Activated T-cell treated with anti-CD3 and anti-CD28 coated beads for 1 hour (primary cell): ENCODE results near the gene MCEMP1.

Source experiments
- DNase-seq: peaks from one replicate; pipeline ENCODE4 v3.0.0-alpha.2; 2020; ENCODE audit warnings: low read depth

The MCEMP1 gene

DNA sequence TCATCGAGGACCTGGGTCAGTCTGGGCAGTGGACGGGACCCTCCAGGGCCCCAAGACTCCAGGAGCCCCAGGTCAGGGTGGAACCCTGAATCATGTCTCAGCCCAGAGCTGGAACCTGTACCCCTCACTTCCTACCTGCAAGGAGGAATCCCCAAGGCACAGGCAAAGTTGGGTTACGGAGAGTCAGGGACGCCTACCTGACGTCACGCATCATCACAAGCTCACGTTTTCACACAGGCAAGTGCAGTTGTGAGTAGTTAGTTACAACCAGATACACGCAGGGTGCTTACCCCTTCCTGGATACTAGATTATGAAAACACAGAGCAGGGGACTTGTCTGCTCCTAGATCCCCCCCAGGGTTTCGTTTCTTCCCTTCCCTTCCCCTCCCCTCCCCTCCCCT is 6.1 kb upstream of the MCEMP1 start:
- DNase-seq = no peak

DNA sequence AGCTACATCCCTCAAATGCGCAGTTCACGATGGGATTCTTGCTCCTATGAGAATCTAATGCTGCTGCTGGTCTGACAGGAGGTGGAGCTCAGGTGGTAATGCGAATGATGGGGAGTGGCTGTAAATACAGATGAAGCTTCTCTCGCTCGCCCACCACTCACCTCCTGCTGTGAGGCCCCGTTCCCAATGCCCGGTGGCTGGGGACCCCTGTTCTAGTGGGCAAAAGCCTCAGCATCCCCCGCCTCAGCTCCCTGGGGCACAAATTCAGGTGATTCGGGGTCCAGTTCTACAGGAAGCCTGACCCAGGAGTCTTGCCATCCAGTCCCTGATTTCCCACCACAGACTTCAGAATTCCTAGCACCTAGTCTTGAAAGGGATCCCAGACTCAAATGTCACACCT is 4.4 kb upstream of the MCEMP1 start:
- DNase-seq = no peak

DNA sequence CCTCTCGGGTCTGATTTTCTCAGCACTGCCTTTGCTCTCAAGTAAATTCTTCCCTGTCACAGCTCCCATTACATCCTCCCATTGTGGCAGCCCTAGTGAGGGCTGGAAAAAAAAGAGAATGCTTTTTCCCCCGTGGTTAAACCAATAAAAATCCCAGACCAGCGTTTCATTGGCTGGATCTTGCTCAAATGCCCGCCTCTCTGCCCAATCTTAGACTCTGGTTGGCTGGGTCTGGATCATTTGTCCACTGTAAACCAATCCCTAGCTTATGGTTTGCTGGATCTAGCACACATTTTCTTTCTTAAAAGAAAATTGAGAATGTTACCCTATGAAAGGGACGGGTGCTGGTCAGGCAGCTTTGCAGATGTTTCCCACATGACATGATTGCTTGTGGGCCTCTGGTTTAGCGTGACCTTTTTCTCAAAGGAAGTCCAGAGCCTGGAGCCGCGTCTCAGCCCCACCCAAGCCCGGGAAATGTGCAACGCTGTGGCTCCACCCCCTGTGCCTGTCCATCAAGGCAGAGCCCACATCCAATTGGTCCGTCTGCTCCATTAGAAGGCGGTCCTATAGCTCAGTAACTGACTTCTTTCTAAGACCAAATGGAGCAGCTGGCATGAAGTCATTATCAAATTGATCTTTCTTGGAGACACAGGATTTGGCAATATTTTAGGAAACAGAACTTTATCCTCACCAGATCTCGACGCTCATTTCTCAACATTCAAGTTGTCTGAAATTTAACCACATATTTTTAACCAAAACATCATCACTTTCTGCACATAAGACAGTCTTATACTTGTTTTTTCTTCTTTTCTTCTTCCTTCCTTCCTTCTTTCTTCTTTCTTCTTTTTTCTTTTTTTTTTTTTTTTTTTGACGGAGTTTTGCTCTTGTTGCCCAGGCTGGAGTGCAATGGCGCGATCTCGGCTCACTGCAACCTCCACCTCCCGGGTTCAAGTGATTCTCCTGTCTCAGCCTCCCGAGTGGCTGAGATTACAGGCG is 2.6 kb upstream of the MCEMP1 start:
- no peak for DNase-seq

DNA sequence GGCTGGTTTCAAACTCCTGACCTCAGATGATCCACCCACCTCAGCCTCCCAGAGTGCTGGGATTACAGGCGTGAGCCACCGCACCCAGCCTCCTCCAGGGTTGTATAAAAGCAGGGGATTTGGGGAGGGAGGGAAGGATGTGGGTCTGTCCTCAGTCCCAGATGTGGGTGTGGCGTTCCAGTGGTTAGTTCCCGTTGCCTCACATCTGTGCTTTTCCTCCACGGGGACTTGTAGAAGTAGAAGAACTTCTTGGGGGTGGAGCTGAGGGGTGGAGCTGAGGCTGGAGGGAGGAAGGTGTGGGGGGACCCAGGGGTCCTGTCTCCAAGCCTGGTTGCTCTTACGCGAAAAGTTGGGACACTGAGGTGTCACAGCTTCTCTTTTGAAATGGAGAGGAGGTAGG is 514 bp upstream of the MCEMP1 start:
- DNase-seq = no peak

GRCh38 chr19:7677669-7678311 is 900 bp downstream of the MCEMP1 start:
- no peak for DNase-seq

- peak; percentile 53 for DNase-seq
Observed at GRCh38 chr19:7678971-7679751, 2.3 kb downstream of the MCEMP1 start.

DNA sequence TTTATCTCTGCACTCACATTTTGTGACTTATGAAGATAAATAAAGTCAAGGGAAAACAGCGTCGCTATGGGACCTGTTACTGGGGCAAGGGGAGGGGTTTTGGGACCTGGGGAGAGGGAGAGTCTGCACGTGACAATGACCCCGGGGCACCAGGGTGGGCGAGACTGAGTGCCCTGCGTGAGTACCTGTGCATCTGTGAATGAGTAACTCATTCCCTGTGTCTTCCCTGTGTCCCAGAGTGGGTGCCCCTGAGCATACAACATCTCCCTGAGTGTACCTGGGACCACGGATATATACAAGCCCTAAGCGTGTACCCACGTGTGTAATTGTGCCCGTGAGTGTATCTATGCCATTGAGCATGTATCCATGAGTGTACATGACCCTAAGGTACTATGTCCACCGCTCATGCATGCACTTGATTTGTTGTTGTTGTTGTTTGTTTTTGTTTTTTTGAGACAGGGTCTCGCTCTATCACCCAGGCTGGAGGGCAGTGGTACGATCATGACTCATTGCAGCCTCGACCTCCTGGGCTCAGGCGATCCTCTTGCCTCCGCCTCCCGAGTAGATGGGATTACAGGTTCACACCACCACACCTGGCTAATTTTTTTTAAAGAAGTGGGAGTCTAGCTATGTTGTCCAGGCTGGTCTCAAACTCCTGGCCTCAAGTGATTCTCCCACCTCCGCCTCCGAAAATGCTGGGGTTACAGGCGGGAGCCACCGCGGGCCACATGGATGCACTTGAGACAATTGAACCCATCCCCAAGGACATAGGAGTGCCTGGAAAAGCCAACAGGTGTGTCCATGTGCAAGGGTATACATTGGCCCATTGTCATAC is 3.1 kb downstream of the MCEMP1 start:
- no peak for DNase-seq

DNA sequence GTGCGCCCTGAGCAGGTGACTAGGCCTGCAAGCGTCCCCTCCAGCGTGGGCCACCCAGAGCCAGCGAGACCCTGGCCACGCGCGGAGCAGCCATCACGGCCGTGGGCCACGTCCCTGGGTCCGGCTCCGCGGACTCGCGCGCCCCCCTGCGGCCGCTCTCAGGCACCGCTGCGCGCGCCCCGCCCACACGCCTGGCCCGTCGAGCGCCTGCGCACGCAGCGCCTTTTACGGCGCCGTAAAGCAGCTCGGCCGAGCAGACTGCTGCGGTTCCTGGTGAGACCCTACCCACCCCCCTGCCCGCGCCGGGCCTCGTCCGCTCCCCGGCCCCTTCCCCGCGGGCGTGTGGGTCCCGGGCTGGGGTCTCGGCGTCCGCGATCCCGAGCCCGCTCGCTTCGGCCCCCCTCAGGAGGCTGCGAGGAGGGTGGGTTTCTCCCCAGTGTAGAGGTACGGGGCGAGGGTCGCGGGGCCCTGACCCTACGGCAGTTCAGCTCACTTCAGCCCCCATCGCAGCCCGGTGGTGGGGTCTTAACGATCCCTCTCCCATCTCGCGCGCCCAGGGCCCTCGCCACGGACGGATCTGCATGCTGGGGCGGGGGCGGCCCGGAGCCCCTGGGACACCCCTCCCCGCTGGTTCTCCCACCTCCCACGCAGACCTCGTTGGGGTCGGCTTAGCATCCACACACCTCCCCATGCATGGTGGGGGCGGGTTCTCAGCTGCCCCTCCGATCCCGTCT is 3.9 kb downstream of the MCEMP1 start, which contains the start of gene TRAPPC5:
Gene TRAPPC5 (plus strand): TSS at position 228 of the 734 bp plus-strand sequence. CDS start 1,421 bp downstream, outside the sequence.
- peak; percentile 81 for DNase-seq

DNA sequence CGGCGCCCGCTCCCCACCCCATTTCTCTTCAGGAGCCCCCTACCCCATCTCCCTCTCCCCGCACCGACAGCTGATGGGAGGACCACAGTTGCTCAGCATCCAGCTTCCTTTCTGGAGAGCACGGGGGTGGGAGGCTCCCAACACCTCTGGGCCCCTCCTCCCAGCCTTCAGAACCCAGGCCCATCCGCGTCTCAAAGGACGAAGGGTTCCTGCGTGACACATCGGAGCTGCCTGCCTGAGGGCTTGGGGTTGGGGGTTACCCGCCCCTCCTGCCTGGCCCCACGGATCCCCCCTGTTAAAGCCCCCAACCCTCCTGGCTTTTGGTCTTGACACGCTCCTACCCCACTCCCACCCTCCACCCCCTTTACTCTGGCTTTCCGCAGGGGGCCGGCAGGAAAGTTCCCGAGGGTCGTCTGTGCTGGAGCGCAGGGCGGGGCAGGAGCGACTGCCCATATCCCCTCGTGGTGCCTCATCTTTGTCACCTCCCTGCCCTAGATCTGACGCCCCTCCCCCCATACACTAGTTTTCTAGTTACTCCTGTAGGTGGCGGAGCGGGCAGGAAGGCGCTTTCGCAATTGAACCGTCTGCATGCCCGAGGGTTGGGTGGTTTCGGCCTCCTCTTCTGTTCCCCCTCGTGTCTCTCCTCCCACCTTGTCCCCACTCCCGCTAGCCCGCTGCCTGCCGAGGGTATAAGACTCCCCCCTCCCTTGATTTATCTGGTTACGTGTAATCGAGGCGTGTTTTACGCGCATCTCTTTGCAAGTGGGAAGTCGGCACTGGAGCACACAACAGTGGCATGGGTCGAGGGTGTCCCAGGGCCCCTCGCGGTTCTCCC is 4.7 kb downstream of the MCEMP1 start:
- peak; percentile 81 for DNase-seq

DNA sequence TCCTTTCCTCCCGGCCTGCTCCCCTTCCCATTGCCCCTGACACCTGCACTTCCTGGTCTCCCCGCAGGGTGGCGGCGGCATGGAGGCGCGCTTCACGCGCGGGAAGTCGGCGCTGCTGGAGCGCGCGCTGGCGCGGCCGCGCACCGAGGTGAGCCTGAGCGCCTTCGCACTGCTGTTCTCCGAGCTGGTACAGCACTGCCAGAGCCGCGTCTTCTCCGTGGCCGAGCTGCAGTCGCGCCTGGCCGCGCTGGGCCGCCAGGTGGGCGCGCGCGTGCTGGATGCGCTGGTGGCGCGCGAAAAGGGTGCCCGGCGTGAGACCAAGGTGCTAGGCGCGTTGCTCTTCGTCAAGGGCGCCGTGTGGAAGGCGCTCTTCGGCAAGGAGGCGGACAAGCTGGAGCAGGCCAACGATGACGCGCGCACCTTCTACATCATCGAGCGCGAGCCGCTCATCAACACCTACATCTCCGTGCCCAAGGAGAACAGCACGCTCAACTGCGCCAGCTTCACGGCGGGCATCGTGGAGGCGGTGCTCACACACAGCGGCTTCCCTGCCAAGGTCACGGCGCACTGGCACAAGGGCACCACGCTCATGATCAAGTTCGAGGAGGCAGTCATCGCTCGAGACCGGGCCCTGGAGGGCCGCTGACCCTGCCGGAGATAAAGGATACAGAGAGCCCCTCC is 5.4 kb downstream of the MCEMP1 start:
- DNase-seq = no peak

DNA sequence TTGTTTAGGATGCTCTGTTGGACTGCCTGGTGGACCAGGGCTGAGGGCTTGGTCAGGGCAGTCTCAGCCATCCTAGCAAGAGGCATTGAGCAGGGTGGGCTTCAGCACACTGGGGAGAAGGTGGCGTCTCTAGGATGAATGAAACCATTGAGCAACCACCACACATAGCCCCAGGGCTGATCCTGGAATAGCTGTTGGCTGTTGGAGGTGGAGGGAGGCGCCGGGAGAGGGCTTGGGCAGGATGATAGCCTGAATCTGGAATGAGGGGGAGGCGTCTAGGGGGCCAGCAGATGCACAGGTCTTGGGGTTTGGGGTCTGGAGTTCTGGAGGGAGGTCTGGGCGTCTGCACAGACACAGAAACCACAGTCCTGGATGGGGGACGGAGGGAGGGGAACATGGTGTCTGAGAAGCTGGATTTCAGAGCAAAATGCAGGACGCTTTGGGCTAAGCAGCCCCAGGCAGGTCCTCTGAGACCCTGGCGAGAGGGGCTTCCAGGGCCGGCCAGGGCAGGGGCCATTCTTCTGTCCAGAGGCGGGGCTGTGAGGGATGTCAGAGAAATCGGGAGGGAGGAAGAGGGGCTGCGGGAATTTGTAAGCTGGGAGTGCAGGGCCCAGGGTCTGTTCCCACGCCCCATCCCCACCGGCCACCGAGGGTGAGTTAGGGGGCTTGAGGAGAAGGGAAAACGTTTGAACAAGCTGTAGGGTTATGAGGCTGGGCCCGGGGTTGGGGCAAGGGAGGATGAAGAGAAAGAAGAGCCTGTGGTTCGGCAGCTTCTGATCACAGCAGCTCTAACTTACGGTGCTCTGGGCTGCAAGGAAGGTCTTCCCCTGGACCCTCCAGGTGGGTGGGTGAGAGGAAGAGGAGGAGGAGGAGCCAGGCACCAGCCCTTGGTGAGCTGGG is 8.9 kb downstream of the MCEMP1 start:
- no peak for DNase-seq

GRCh38 chr19:7687177-7687576 is 10.3 kb downstream of the MCEMP1 start:
- DNase-seq = no peak

DNA sequence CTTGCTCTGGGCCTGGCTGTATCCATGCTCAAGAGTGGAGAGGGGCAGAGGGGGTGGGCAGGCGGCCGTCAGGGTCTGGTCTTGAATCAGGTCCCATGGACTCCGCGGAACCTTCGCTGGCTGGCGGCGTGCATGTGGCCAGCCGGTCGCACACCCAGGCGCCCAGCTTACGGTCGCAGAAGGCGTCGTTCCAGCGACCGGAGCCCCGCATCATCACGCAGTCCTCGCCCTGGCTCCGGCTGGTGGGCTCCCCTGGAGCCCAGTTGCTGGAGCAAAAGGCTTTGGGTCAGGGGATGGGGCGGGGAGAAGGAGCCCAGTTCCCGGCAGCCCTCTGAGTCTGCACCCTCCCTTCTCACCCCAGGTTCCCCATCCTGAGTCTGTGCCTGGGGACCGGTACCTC is 12.3 kb downstream of the MCEMP1 start:
- DNase-seq = no peak

GRCh38 chr19:7690779-7691258 is 13.9 kb downstream of the MCEMP1 start:
- no peak for DNase-seq

GRCh38 chr19:7691497-7691896 is 14.6 kb downstream of the MCEMP1 start:
- no peak for DNase-seq

DNA sequence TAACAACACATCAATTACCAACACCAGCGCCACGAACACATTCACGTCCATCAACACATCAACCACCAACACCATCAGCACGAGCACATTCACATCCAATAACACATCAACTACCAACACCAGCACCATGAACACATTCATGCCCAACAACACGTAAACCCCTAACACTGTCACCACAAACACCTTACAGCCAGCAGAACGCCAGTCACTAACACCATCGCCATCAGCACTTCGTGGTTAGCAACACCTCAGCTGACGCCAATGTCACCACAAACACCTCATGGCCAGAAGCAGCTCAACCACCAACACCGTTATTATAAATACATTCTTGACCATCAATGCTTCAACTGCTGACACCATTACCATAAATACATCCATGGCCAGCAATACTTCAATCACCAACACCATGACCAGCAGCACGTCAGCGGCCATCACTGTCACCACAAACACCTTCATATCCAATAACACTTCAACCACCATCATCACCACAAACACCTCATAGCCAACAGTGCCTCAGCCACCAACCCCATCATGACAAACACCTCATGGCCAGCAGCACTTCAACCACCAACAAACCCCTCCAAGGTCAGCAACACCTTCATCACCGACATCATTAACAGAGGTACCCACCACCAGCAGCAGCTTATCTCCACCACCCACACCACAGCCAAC is 15.7 kb downstream of the MCEMP1 start:
- no peak for DNase-seq

DNA sequence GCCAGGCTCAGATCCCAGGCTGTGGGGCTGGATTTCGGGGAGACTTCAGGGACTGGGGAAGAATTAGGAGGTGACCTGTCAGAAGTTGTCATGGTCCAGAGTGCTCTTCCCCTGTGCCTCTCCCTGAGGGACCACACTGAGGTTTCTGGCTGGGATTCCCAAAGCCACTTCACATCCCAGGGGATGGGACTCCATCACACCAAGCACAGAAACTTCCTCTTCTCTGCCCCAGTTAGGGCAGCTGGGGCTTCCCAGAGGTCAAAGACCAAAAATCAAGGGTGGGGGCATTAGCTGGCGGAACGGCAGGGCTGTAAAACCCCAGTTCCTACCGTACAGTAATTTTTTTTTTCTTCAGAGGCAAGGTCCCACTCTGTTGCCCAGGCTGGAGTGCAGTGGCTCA is 17.6 kb downstream of the MCEMP1 start:
- no peak for DNase-seq
